Hypothalamus (tissue), 51 donors: ENCODE data around the gene DOK5.

ENCODE experiments used
- DNase-seq, 51 donors: peaks; one replicate each; lab custom pipeline; 2025; lab: John Stamatoyannopoulos, UW

DOK5 gene

GRCh38 chr20:54680872-54681619 lies 205.7 kb downstream of the DOK5 start:
- peak in 5 of 51 donors; percentile 4 to 22 (median 5) for DNase-seq

- DNase-seq, result no peak
Measured at GRCh38 chr20:54681869-54682268, 206.5 kb downstream of the DOK5 start.

GRCh38 chr20:54688476-54688875 lies 213.1 kb downstream of the DOK5 start:
- no peak for DNase-seq

GRCh38 chr20:54690323-54690722 lies 214.9 kb downstream of the DOK5 start:
- DNase-seq, result no peak

- no peak for DNase-seq
Measured at GRCh38 chr20:54691327-54691726, 215.9 kb downstream of the DOK5 start.

GRCh38 chr20:54692168-54692887 lies 216.9 kb downstream of the DOK5 start:
- no peak for DNase-seq

- DNase-seq, result no peak
Measured at GRCh38 chr20:54694516-54694915, 219.1 kb downstream of the DOK5 start.

GRCh38 chr20:54698373-54698772 lies 223.0 kb downstream of the DOK5 start:
- DNase-seq, result no peak
